Stomach (tissue), 9 donors: ENCODE measurements around the gene NFYB. TPM values are rescaled to one million over a fixed set of nuclear protein-coding genes. Genes with fewer than 3 reads are reported as not detected.
A peak's percentile ranks its signal among the peaks of the same experiment; 100 is the strongest.

ENCODE experiments used
- DNase-seq, 2 donors: peaks; one replicate each; pipeline versions ENCODE4 v3.0.0 to v3.0.0-alpha.2; 2013 to 2019
- H3K27ac ChIP-seq, 5 donors: fragments of 200-600 bp in 4 of 5; sonication (generic) in 4 of 5; one replicate each; pipeline ENCODE4 v1.5.1; 2013 to 2019; ENCODE audit warnings: mild to moderate bottlenecking in 1 of 5, moderate library complexity in 1 of 5
- H3K27me3 ChIP-seq, 3 donors: fragments of 200-600 bp; sonication (generic); one replicate each; pipeline ENCODE4 v1.5.1; 2017 to 2019; ENCODE audit warnings: mixed run types in 1 of 3
- H3K36me3 ChIP-seq, 4 donors: fragments of 200-600 bp; sonication (generic); 1 replicate in 3 of 4; 2 replicates in 1 of 4; pipeline ENCODE4 v1.5.1; 2016 to 2019
- H3K4me1 ChIP-seq, 4 donors: fragments of 200-600 bp; sonication (generic); one replicate each; pipeline ENCODE4 v1.5.1; 2016 to 2019
- H3K4me3 ChIP-seq, 4 donors: fragments of 200-600 bp; sonication (generic) in 3 of 4; one replicate each; pipeline ENCODE4 v1.5.1; 2016 to 2019; ENCODE audit warnings: mild to moderate bottlenecking in 1 of 4
- H3K9me3 ChIP-seq, 4 donors: fragments of 200-600 bp; sonication (generic); one replicate each; pipeline ENCODE4 v1.5.1; 2016 to 2019
- EP300 ChIP-seq: sonication (generic); formaldehyde crosslinking; IDR thresholded peaks from one replicate; pipeline ENCODE4 v1.6.1; 2017; ENCODE audit warnings: antibody characterized with exemption
- POLR2A ChIP-seq, 4 donors: fragments of 450-650 bp; IDR thresholded peaks; one replicate each; pipeline ENCODE4 v1.6.1; 2016; ENCODE audit warnings: antibody characterized with exemption in 4 of 4, control low read depth in 2 of 4, mild to moderate bottlenecking in 1 of 4, moderate library complexity in 1 of 4
- POLR2AphosphoS5 ChIP-seq, 3 donors: sonication (generic); formaldehyde crosslinking; IDR thresholded peaks; one replicate each; pipeline ENCODE4 v1.6.1; 2016; ENCODE audit warnings: antibody characterized with exemption in 3 of 3
- WGBS, 5 donors: extraction: QIAGEN DNeasy Blood & Tissue Kit in 3 of 5; methylation state at CpG; one replicate each; pipeline versions ENCODE4 v1.1.5 to v1.1.7; 2013 to 2018; 5-methylcytosine and 5-hydroxymethylcytosine counted together
- intact Hi-C: fragments of 100-400 bp; cut with DNase I; formaldehyde crosslinking; loops from one replicate; pipeline ENCODE4 v1.15.1; 2023; ENCODE audit warnings: low total_unique reads
- polyA plus RNA-seq, 3 donors: library from polyadenylated mRNA; stranded (reverse); fragments of 200-250 nt; gene quantifications; one replicate each; pipeline ENCODE4 v1.2.3, GENCODE V29; 2013
- total RNA-seq, 5 donors: library from RNA; depleted of rRNA; stranded (reverse); fragments of >200 nt; gene quantifications; one replicate each; pipeline versions ENCODE4 v1.1.0 to v1.2.3, GENCODE V29; 2014 to 2016
- TF ChIP-seq, protein P1 (sequence below), 7 experiments: fragments of 450-650 bp in 4 of 7; fragments of 200-600 bp in 3 of 7; sonication (generic) in 3 of 7; IDR thresholded peaks; one replicate each; pipeline ENCODE4 v1.5.1; 2016 to 2019; ENCODE audit warnings: antibody characterized with exemption in 7 of 7, control low read depth in 2 of 7, mild to moderate bottlenecking in 1 of 7
- donor health status: healthy with polysubstance abuse.
- donor health status: Bipolar disorder and iron deficiency.
- donor health status: healthy.

NFYB gene
- total and polyA plus RNA-seq, 8 donors = 1.4 to 47.5 (median 20.1) TPM

DNA sequence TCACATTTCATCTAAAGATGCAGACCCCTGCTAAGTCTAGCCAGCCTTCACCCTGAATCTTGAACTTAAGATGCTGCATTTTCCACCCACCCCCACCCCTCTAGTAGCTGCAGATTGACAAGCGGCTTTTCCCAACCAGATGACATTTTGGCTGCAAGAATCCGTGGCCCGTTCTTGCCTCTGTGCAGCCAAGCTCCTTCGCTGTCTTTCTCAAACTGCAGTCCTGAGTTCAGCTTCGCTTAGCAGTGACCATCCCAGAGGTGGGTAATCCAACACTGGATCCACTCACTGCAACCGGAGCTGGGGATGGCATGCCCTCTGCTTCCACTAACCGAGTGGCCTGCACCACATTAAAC, 765 bp upstream of the NFYB start:
- H3K27me3 ChIP-seq = no peaks in the 10 kb centered on the region
- H3K9me3 ChIP-seq = no peaks in the 10 kb centered on the region
- H3K4me3 ChIP-seq = peak overlapping the region; percentile 43 to 51 (median 46)
- H3K27ac ChIP-seq = peak overlapping the region in 4 of 5 donors; percentile 81 to 97 (median 88)
- WGBS, 5 donors = 69 to 88% (median 83%) methylated on average over 7 of the region's 7 CpGs
- H3K36me3 ChIP-seq = peaks cover 0 to 8% (median 6%) of the 10 kb centered on the region in 4 donors
- H3K4me1 ChIP-seq = peaks cover 17 to 39% (median 32%) of the 10 kb centered on the region in 4 donors
- intact Hi-C loops = no loop called here
- DNase-seq = peak in 1 of 2 donors; percentile 53
- TF ChIP-seq POLR2A (IDR thresholded peaks at IDR 0.05) (no peak), EP300 (no peak), POLR2AphosphoS5 (IDR thresholded peaks at IDR 0.05) (no peak)

DNA sequence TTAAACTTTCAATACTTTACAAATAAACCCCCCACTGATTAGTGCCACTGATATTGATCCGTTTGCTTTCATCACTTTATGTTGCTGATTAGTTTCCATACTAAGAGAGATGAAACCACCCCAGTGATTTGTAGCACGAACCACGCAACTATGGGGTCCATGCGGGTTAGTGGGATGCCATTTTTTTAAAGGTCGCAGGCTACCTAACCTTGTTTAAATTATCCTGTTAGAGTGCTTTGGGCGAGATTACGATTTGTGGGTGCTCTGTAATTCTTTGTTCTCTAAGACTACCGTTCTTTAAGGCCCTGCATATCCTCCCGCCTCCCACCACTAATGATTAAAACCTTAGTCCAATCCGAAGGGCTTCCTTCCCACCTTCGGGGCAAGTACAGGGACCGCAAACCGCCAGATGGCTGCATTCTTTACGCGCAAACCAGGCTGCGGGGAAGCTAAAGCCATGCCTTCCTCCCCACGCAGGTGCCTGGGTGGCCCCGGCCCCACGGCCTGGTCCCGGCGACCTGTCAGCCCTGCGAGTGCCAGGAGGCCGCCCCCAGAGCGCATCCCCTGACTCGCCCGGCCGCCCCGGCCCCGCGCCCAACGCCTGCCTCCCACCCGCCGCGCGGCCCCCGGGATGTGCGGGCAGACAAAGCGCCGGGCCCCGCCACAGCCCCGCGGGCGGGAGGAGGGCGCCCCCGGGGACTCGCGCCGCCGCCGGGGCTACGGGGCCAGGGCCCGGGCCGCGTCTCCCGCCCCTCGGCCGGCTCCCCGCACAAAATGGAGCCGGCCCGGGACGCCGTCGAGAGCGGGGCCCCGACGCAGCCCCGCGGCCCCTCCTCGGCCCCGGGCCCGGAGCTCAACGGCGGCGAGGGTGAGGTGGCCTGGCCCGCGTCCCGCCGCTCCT, 759 bp downstream of the NFYB start:
- peak overlapping the region; percentile 76 to 89 (median 84) for H3K4me3 ChIP-seq
- peaks cover 26 to 54% (median 35%) of the 10 kb centered on the region in 4 donors for H3K4me1 ChIP-seq
- peaks cover 0 to 22% (median 21%) of the 10 kb centered on the region in 4 donors for H3K36me3 ChIP-seq
- intact Hi-C loops = no loop called here
- H3K27ac ChIP-seq = peak overlapping the region; percentile 82 to 97 (median 86)
- TF ChIP-seq POLR2AphosphoS5 (IDR thresholded peaks at IDR 0.05) (no peak), POLR2A (IDR thresholded peaks at IDR 0.05) (no peak), EP300 (no peak)
- TF ChIP-seq, protein P1, sequence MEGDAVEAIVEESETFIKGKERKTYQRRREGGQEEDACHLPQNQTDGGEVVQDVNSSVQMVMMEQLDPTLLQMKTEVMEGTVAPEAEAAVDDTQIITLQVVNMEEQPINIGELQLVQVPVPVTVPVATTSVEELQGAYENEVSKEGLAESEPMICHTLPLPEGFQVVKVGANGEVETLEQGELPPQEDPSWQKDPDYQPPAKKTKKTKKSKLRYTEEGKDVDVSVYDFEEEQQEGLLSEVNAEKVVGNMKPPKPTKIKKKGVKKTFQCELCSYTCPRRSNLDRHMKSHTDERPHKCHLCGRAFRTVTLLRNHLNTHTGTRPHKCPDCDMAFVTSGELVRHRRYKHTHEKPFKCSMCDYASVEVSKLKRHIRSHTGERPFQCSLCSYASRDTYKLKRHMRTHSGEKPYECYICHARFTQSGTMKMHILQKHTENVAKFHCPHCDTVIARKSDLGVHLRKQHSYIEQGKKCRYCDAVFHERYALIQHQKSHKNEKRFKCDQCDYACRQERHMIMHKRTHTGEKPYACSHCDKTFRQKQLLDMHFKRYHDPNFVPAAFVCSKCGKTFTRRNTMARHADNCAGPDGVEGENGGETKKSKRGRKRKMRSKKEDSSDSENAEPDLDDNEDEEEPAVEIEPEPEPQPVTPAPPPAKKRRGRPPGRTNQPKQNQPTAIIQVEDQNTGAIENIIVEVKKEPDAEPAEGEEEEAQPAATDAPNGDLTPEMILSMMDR (IDR thresholded peaks at IDR 0.05) = no peak
- peak; percentile 34 to 77 for DNase-seq
- WGBS, 5 donors = 0 to 1% (median 0%) methylated on average over 15 to 77 of the region's 78 CpGs
- no peaks in the 10 kb centered on the region for H3K27me3 ChIP-seq
- H3K9me3 ChIP-seq = no peaks in the 10 kb centered on the region

DNA sequence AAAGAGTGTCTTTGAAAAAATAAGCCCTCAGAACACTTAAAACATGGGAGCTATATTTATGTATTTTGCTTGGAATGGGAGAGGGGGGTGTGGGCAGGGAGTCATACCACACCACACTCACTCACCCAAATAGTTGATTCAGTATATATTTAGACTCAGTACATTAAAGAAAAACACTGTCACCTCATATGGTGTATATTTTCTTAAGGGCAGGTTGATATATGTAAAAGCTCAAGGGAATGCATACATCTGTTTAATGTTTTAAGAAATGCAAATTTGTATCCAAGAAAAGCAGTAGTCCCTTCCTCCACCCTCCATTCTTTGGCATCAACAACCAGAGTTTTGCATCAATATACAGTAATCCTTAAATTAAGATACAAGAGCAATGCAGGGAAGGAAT, 1.4 kb downstream of the NFYB start:
- Histone ChIP-seq H3K4me1 (peaks cover 30 to 61% (median 40%) of the 10 kb centered on the region in 4 donors), H3K4me3 (peak overlapping the region; percentile 76 to 89 (median 84)), H3K9me3 (no peaks in the 10 kb centered on the region), H3K27me3 (no peaks in the 10 kb centered on the region), H3K36me3 (peaks cover 0 to 28% (median 27%) of the 10 kb centered on the region in 4 donors), H3K27ac (peak overlapping the region in 3 of 5 donors; percentile 86 to 97 (median 93))
- peak in 1 of 2 donors; percentile 38 for DNase-seq
- intact Hi-C loops = no loop called here
- TF ChIP-seq, protein P1 (IDR thresholded peaks at IDR 0.05) = no peak
- TF ChIP-seq EP300 = no peak
- no peak for TF ChIP-seq POLR2A (IDR thresholded peaks at IDR 0.05)
- no peak for TF ChIP-seq POLR2AphosphoS5 (IDR thresholded peaks at IDR 0.05)

DNA sequence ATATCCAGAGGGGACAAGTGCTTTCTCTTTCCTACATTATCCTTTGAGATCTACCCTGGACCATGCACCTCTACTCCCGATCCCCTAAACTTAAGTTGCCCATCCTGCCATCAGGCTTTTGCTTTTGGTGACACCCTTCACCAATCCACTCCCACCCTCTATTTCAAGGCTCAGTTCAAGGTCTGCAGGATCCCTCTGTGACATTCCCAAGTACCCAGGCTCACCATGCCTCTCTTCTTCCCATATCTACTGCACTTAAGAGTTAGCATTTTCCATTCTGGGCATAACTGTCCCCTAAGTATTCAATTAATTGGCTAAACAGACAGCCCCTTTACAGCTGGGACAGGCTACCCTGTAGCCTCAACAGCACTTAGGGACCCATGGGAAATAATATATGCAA, 3.1 kb downstream of the NFYB start:
- H3K27ac ChIP-seq = peak overlapping the region in 1 of 5 donors; percentile 2

More for the DNA sequence above, 3.1 kb downstream of the NFYB start:
- Histone ChIP-seq H3K36me3 (peaks cover 0 to 40% (median 33%) of the 10 kb centered on the region in 4 donors), H3K4me1 (peaks cover 32 to 78% (median 52%) of the 10 kb centered on the region in 4 donors), H3K27me3 (no peaks in the 10 kb centered on the region), H3K4me3 (no peak overlapping the region), H3K9me3 (no peaks in the 10 kb centered on the region)
- no peak for DNase-seq
- TF ChIP-seq, protein P1 (IDR thresholded peaks at IDR 0.05) = no peak
- TF ChIP-seq EP300 (no peak), POLR2A (IDR thresholded peaks at IDR 0.05) (no peak), POLR2AphosphoS5 (IDR thresholded peaks at IDR 0.05) (no peak)
- intact Hi-C loops = no loop called here
- WGBS, 5 donors = 86 to 100% (median 100%) methylated on average over 1 of the region's 1 CpG
